HCT116 (cell line): Measurements from ENCODE around the gene CEP170B. TPM values are rescaled to one million over a fixed set of nuclear protein-coding genes. Genes with fewer than 3 reads are reported as not detected.

ENCODE experiments used
- ATAC-seq: fragments of 200-7000 bp; cut with Tn5 transposase; 2 replicates; pipeline ENCODE4 v1.9.1; 2020; ENCODE audit warnings: mild to moderate bottlenecking, moderate library complexity
- BruUV-seq: library from RNA; stranded (reverse); fragments of 400-500 nt; replicated peaks from 2 replicates; lab custom pipeline; 2021; lab: Mats Ljungman, UMichigan
- CTCF ChIA-PET: fragments of 300-600 bp; sonication (Branson Sonifier 250); formaldehyde crosslinking; loops from one replicate; lab custom pipeline; 2021; ENCODE audit warnings: antibody characterized with exemption; lab: Charles Lee
- POLR2A ChIA-PET: fragments of 300-600, 350-600 bp; sonication (Branson Sonifier 250); formaldehyde crosslinking; loops from one replicate; lab custom pipeline; 2021; ENCODE audit warnings: antibody characterized with exemption; lab: Charles Lee
- RAD21 ChIA-PET, 2 experiments: fragments of 300-600 bp; sonication (Branson Sonifier 250); formaldehyde crosslinking; loops; one replicate each; lab custom pipeline; 2023; ENCODE audit warnings: low total read pairs in 2 of 2; ENCODE audit not compliant: uncharacterized antibody in 2 of 2, unreplicated experiment in 2 of 2, low non-redundant PET in 1 of 2; lab: Charles Lee
- DNase-seq: peaks from one replicate; pipeline ENCODE4 v3.0.0-alpha.2; 2010; ENCODE audit warnings: low read depth, low spot score
- H2AFZ ChIP-seq: fragments of 200-600 bp; shearing (Covaris generic), sonication (generic); 2 replicates; pipeline ENCODE4 v1.6.1; 2017; ENCODE audit warnings: low read depth, mixed run types, mixed read lengths, antibody characterized with exemption, low read length; ENCODE audit not compliant: poor library complexity, severe bottlenecking
- H3K27ac ChIP-seq: 2 replicates; pipeline ENCODE4 v1.5.1; 2012; ENCODE audit warnings: low read depth, low read length
- H3K27me3 ChIP-seq: fragments of 200-600 bp; sonication (generic); 2 replicates; pipeline ENCODE4 v1.6.1; 2016; ENCODE audit warnings: mixed run types, low read length, mixed read lengths; ENCODE audit not compliant: insufficient read depth
- H3K36me3 ChIP-seq, 2 experiments: fragments of 200-500 bp in 1 of 2; fragments of 200-600 bp in 1 of 2; sonication (Bioruptor generic) in 1 of 2; sonication (generic) in 1 of 2; 2 replicates each; pipeline versions ENCODE4 v1.5.1 to v1.6.1; 2014 to 2016; ENCODE audit warnings: low read length in 2 of 2, inconsistent platforms in 1 of 2, mixed read lengths in 1 of 2, mixed run types in 1 of 2; ENCODE audit not compliant: insufficient read depth in 2 of 2, control insufficient read depth in 1 of 2
- H3K4me1 ChIP-seq, 2 experiments: fragments of 200-600 bp in 1 of 2; sonication (generic) in 1 of 2; 2 replicates each; pipeline versions ENCODE4 v1.5.1 to v1.6.1; 2012 to 2017; ENCODE audit warnings: low read length in 2 of 2, inconsistent platforms in 1 of 2, mild to moderate bottlenecking in 1 of 2, mixed read lengths in 1 of 2, mixed run types in 1 of 2, moderate library complexity in 1 of 2; ENCODE audit not compliant: insufficient read depth in 2 of 2, control insufficient read depth in 1 of 2
- H3K4me2 ChIP-seq: fragments of 200-600 bp; sonication (generic); 2 replicates; pipeline ENCODE4 v1.6.1; 2017; ENCODE audit warnings: mixed run types, low read length, mixed read lengths
- H3K4me3 ChIP-seq, 2 experiments: fragments of 200-600 bp in 1 of 2; sonication (generic) in 1 of 2; replicated peaks in 1 of 2; 2 replicates each; pipeline ENCODE4 v1.5.1; 2011 to 2016; ENCODE audit warnings: low read length in 2 of 2, control low read depth in 1 of 2, low read depth in 1 of 2, mild to moderate bottlenecking in 1 of 2, mixed read lengths in 1 of 2, mixed run types in 1 of 2
- H3K79me2 ChIP-seq: fragments of 200-600 bp; sonication (generic); 2 replicates; pipeline ENCODE4 v1.6.1; 2017; ENCODE audit warnings: mild to moderate bottlenecking, mixed run types, low read length, moderate library complexity, mixed read lengths; ENCODE audit not compliant: insufficient read depth
- H3K9ac ChIP-seq: fragments of 200-600 bp; sonication (generic); 2 replicates; pipeline ENCODE4 v1.6.1; 2016; ENCODE audit warnings: low read length, mixed read lengths
- H3K9me2 ChIP-seq: fragments of 200-600 bp; sonication (generic), shearing (Covaris generic); 2 replicates; pipeline ENCODE4 v1.6.1; 2017; ENCODE audit warnings: mixed run types, mild to moderate bottlenecking, moderate library complexity; ENCODE audit not compliant: insufficient read depth
- H3K9me3 ChIP-seq, 2 experiments: fragments of 200-500 bp in 1 of 2; fragments of 200-600 bp in 1 of 2; sonication (Bioruptor generic) in 1 of 2; sonication (generic) in 1 of 2; 2 replicates each; pipeline ENCODE4 v1.6.1; 2014 to 2017; ENCODE audit warnings: low read length in 2 of 2, mixed read lengths in 2 of 2, inconsistent platforms in 1 of 2, low read depth in 1 of 2, mild to moderate bottlenecking in 1 of 2, mixed run types in 1 of 2, moderate library complexity in 1 of 2; ENCODE audit not compliant: control insufficient read depth in 1 of 2, insufficient read depth in 1 of 2
- H4K20me1 ChIP-seq: fragments of 200-600 bp; sonication (generic), shearing (Covaris generic); 2 replicates; pipeline ENCODE4 v1.6.1; 2017; ENCODE audit warnings: mixed run types, mild to moderate bottlenecking, moderate library complexity; ENCODE audit not compliant: insufficient read depth
- ATF3 ChIP-seq: IDR thresholded peaks from 2 replicates; pipeline ENCODE4 v1.6.1; 2012
- CBX3 ChIP-seq: IDR thresholded peaks from 2 replicates; pipeline ENCODE4 v1.6.1; 2012; ENCODE audit warnings: low read depth
- CEBPB ChIP-seq: IDR thresholded peaks from 2 replicates; pipeline ENCODE4 v1.6.1; 2012; ENCODE audit warnings: low read depth
- EGR1 ChIP-seq: IDR thresholded peaks from 2 replicates; pipeline ENCODE4 v1.6.1; 2012; ENCODE audit warnings: low read depth
- ELF1 ChIP-seq: IDR thresholded peaks from 2 replicates; pipeline ENCODE4 v1.6.1; 2012; ENCODE audit warnings: low read depth, borderline replicate concordance
- EZH2 ChIP-seq: fragments of 200-600 bp; sonication (generic); IDR thresholded peaks from 2 replicates; pipeline ENCODE4 v1.6.1; 2017; ENCODE audit warnings: antibody characterized with exemption, mixed run types
- EZH2phosphoT487 ChIP-seq: fragments of 200-600 bp; IDR thresholded peaks from 2 replicates; pipeline ENCODE4 v1.6.1; 2018; ENCODE audit warnings: antibody characterized with exemption, borderline replicate concordance
- FOSL1 ChIP-seq: IDR thresholded peaks from 2 replicates; pipeline ENCODE4 v1.6.1; 2012; ENCODE audit warnings: low read depth
- JUND ChIP-seq: IDR thresholded peaks from 2 replicates; pipeline ENCODE4 v1.6.1; 2012
- POLR2A ChIP-seq: IDR thresholded peaks from 2 replicates; pipeline ENCODE4 v1.7.0; 2011; ENCODE audit warnings: borderline replicate concordance; ENCODE audit not compliant: insufficient read depth, insufficient read length; ENCODE audit errors: extremely low read depth
- POLR2AphosphoS5 ChIP-seq: IDR thresholded peaks from 2 replicates; pipeline ENCODE4 v1.6.1; 2011; ENCODE audit warnings: mild to moderate bottlenecking, low read depth, low read length, moderate library complexity
- RAD21 ChIP-seq: IDR thresholded peaks from 2 replicates; pipeline ENCODE4 v1.6.1; 2012; ENCODE audit warnings: low read depth, mild to moderate bottlenecking
- SRF ChIP-seq: IDR thresholded peaks from 2 replicates; pipeline ENCODE4 v1.6.1; 2012; ENCODE audit warnings: low read depth
- TCF7L2 ChIP-seq: IDR thresholded peaks from 2 replicates; pipeline ENCODE4 v1.7.0; 2011; ENCODE audit warnings: borderline replicate concordance, inconsistent platforms; ENCODE audit not compliant: insufficient read depth, insufficient read length; ENCODE audit errors: extremely low read depth
- ZNF274 ChIP-seq: fragments of 200-500 bp; sonication (Bioruptor generic); IDR thresholded peaks from 2 replicates; pipeline ENCODE4 v1.6.1; 2014; ENCODE audit warnings: mild to moderate bottlenecking, low read depth, low read length, inconsistent platforms
- intact Hi-C: fragments of 100-400 bp; cut with micrococcal nuclease; formaldehyde crosslinking; loops from 2 replicates; pipeline ENCODE4 v1.10.0; 2022
- total RNA-seq: library from RNA; stranded (reverse); gene quantifications from one replicate; pipeline ENCODE4 v1.2.1, GENCODE V29; 2021; ENCODE audit not compliant: unreplicated experiment
- TF ChIP-seq, protein P1 (sequence below): IDR thresholded peaks from 2 replicates; pipeline ENCODE4 v1.6.1; 2011; ENCODE audit warnings: mild to moderate bottlenecking, low read length, moderate library complexity; ENCODE audit not compliant: insufficient replicate concordance; ENCODE audit errors: extremely low read depth
- TF ChIP-seq, protein P2 (sequence below): IDR thresholded peaks from 2 replicates; pipeline ENCODE4 v1.6.1; 2012; ENCODE audit warnings: low read depth
- TF ChIP-seq, protein P3 (sequence below): IDR thresholded peaks from 2 replicates; pipeline ENCODE4 v1.6.1; 2012

CEP170B gene
- total RNA-seq, 1 experiment from 2014 or later, result 45.9 TPM

DNA sequence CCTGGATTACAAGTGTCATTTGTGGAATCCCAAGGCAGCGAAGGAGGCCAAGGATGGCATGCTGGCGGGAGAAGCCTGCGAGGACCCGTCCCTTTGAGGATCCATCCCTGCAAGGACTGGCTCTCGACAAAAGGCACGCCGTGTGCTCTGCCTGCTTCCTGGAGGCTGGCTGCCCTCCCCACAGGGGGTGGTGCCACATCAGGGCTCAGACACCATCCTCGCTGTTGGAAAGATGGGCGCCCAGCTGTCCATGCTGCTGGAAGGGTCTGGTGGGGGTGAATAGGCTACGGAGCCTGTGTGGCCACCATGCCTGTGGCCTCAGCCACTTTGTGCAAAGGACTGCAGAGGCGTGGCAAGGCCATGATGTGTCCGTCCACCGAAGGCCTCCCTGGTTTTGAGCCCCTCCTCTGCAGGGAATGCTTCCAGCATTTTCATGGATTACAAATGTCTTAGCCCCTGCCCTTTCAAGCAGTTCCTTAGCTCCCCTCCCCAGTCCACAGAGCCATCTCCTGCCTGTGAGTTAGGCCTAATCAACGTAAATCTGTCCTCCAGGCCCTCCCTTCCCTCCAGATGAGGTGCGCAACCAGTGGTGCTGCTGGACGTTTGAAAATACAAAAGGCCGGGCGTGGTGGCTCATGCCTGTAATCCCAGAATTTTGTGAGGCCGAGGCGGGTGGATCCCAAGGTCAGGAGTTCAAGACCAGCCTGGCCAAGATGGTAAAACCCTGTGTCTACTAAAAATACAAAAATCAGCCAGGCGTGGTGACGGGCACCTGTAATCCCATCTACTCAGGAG is 42.0 kb upstream of the CEP170B start:
- Histone ChIP-seq H3K27ac (no peak overlapping the region), H3K4me3 (no peak overlapping the region), H4K20me1 (no peaks in the 10 kb centered on the region), H3K4me1 (peaks cover 22 to 31% of the 10 kb centered on the region in 2 experiments), H3K27me3 (no peaks in the 10 kb centered on the region), H3K9me2 (no peaks in the 10 kb centered on the region), H3K9ac (no peak overlapping the region), H3K79me2 (no peaks in the 10 kb centered on the region), H3K9me3 (peaks cover 0 to 7% of the 10 kb centered on the region in 2 experiments; a peak in 1 of 4 replicates), H2AFZ (no peak overlapping the region), H3K4me2 (no peak overlapping the region), H3K36me3 (no peaks in the 10 kb centered on the region)
- ChIA-PET POLR2A (no interaction called here), CTCF (no interaction called here), RAD21 (no interaction called here)
- no TSS peak for BruUV-seq
- intact Hi-C loops, result no loop called here
- no peak for TF ChIP-seq SRF
- no peak for TF ChIP-seq POLR2A
- TF ChIP-seq EZH2, result no peak
- no peak for TF ChIP-seq CEBPB
- TF ChIP-seq EZH2phosphoT487, result no peak
- no peak for TF ChIP-seq POLR2AphosphoS5
- TF ChIP-seq CBX3, result no peak
- TF ChIP-seq ATF3, result no peak
- no peak for TF ChIP-seq JUND
- no peak for TF ChIP-seq TCF7L2
- TF ChIP-seq, protein P1, sequence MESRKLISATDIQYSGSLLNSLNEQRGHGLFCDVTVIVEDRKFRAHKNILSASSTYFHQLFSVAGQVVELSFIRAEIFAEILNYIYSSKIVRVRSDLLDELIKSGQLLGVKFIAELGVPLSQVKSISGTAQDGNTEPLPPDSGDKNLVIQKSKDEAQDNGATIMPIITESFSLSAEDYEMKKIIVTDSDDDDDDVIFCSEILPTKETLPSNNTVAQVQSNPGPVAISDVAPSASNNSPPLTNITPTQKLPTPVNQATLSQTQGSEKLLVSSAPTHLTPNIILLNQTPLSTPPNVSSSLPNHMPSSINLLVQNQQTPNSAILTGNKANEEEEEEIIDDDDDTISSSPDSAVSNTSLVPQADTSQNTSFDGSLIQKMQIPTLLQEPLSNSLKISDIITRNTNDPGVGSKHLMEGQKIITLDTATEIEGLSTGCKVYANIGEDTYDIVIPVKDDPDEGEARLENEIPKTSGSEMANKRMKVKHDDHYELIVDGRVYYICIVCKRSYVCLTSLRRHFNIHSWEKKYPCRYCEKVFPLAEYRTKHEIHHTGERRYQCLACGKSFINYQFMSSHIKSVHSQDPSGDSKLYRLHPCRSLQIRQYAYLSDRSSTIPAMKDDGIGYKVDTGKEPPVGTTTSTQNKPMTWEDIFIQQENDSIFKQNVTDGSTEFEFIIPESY, result no peak
- TF ChIP-seq EGR1, result no peak
- no peak for TF ChIP-seq ZNF274
- no peak for TF ChIP-seq FOSL1
- TF ChIP-seq, protein P2, sequence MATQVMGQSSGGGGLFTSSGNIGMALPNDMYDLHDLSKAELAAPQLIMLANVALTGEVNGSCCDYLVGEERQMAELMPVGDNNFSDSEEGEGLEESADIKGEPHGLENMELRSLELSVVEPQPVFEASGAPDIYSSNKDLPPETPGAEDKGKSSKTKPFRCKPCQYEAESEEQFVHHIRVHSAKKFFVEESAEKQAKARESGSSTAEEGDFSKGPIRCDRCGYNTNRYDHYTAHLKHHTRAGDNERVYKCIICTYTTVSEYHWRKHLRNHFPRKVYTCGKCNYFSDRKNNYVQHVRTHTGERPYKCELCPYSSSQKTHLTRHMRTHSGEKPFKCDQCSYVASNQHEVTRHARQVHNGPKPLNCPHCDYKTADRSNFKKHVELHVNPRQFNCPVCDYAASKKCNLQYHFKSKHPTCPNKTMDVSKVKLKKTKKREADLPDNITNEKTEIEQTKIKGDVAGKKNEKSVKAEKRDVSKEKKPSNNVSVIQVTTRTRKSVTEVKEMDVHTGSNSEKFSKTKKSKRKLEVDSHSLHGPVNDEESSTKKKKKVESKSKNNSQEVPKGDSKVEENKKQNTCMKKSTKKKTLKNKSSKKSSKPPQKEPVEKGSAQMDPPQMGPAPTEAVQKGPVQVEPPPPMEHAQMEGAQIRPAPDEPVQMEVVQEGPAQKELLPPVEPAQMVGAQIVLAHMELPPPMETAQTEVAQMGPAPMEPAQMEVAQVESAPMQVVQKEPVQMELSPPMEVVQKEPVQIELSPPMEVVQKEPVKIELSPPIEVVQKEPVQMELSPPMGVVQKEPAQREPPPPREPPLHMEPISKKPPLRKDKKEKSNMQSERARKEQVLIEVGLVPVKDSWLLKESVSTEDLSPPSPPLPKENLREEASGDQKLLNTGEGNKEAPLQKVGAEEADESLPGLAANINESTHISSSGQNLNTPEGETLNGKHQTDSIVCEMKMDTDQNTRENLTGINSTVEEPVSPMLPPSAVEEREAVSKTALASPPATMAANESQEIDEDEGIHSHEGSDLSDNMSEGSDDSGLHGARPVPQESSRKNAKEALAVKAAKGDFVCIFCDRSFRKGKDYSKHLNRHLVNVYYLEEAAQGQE, result no peak
- TF ChIP-seq RAD21, result no peak
- TF ChIP-seq, protein P3, sequence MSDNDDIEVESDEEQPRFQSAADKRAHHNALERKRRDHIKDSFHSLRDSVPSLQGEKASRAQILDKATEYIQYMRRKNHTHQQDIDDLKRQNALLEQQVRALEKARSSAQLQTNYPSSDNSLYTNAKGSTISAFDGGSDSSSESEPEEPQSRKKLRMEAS, result no peak
- no peak for TF ChIP-seq ELF1
- ATAC-seq (no peak), DNase-seq (no peak)
